GM21717 (cell line): ENCODE results near the gene FGD6.
"Not testable (repeated sequence)": the region's sequence is repeated elsewhere in the genome, so short reads cannot be mapped to it uniquely, and the experiment has no call there.

ENCODE experiments used
- ATAC-seq: cut with Tn5 transposase; IDR thresholded peaks from one replicate; pipeline ENCODE4 v1.9.1; 2021; ENCODE audit warnings: mild to moderate bottlenecking, moderate library complexity; ENCODE audit not compliant: unreplicated experiment

The FGD6 gene

DNA sequence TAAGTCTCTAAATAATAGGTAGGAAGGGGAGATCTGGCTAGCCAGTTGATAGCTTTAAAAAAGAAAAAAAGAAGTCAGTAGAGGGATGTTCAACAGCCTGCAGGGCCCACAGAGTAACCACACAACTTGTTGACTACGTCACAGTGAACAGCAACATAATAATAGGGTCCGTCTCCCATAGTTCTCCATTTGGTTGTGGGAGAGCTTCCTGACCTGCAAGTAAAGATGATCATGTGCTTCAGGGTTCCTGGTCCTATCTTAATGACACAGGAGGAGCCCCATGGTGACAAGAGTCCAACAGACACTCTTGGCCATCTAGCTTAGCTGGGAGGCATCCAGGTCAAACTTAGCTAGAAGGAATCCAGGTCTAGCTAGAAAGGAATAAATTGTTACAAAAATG, 36.2 kb downstream of the FGD6 start:
- no peak for ATAC-seq

DNA sequence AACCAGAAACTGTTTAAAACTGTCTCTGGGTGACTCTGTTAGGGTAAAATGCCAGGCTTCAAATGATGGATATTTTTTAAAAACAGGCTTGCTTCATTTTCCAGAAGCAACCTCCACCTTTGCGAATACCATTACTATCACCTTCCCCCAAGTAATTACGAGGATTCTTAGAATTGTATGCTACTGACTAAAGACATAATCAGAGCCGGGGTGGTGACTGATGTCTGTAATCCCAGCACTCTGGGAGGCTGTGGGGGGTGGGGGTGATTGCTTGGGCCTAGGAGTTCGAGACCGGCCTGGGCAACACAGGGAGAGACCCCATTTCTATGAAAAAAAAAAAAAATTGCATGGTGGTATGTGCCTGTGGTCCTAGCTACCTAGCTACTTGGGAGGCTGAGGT, 38.3 kb downstream of the FGD6 start:
- no peak for ATAC-seq

DNA sequence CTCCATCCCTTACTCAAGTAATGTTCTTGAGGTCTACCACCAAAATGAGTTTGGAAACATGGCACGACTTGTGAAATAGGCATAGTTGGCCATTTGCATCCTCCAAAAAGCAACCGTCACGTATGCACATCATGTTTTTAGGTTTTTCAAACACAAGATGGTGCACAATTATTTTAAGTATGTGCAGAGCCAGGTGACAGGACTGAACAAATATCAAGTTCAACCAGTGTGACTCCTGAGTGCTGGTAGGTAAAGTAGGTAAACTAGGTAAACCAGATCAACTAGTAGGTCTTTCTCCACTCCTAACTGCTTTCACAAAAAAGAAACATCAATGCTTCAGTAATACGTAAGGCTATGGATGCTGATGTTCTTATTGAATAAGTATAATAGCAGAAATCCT, 39.1 kb downstream of the FGD6 start:
- no peak for ATAC-seq

DNA sequence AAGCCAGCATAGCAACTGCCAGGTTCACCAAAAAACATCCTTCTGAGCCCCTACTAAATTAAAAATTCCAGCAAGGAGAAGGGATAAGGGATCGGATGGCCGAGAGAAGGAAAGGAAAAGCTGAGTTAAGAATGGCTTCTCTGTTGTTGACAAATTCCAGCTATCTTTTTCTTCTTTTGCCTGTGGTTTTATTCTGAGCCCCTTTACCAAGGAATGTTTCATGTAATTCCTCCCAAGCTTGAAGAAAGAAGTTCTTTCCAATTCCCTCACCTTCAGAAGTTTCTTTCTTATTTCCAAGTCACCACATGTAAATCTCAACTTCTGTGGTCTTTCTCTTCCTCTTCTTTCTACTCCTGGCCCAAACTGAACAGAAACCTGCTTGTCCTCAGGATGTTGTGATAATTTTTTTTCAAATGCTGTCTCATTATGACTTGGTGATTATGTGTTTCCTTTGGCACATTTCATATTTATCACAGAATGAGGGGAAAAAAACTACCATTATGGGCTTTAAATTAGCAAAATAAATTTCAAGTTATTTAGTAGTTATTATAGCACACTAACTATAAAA, 40.0 kb downstream of the FGD6 start:
- ATAC-seq = no peak

DNA sequence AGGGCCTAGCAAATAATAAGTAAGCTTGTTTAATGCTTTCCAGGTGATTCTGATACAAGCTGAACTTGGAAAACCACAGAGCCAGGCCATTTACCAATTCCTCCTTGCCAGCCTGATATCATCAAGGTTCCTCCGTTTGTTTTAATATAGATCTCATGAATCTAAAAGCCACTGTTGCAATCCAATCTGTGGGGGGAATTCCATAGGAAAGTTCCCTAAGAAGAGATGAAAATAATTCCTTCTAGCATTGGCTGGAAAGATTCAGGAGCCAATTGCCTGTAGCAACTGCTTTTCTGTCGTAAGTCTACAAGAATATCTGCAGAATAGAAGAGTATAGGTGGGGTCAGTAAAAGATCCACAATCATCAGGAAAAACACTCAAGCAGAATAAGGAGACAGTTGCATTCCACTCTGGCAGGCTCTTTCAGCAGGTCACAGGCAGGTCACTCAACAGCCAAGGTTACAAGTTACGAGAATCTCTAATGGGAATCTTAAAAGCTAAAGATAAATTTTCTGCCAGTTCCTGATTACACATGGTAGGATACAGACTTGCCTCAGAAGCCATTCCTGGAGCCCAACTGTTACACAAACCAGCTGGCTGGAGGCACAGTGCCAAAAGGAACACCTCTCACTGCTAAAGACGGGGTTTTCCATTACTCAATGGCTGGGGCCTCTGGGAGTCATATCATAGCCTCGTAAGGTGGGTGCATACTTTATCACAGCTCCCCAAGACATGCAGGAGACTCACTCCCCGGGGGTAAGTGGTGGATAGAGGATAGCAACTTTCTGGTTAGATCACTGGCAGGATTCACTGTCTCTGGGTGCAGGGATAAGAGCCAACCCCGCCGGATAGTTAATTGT, 43.6 kb downstream of the FGD6 start:
- no peak for ATAC-seq

DNA sequence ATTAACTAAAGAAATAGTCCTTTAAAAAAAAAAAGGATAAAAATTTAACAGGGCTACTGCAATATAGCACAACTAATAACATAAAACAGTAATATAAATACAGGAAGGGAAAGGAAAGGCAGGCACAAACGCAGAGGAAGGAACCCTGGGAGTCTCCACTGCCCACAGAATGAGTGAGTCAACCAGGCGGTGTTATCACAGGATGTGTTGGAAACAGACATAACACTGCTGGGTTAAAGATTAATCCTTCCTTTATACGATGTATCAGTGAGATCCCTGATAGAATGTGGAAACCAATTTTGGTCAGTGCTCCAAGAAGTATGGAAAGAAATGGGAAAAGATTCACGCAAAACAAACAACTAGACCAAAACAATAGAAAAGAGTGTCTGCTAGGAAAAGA, 47.9 kb downstream of the FGD6 start:
- ATAC-seq = no peak

DNA sequence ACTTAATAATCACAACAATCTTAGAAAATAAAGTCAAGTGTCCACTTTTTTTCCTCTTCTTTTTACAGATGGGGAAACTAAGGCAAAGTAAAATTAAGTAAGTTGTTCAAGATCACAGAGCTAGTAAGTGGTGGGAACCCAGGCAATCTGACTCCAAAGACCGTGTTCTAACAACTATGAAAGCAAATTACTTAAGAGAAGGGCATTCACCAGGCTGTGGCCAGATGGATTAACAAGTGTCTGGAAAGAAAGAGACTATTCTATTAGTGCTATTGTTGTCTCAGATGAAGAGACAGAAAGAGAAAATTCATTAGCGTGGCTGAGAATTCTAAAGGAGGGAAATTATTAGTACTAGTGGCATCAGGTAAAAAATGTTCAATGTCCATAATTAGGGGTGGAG, 48.5 kb downstream of the FGD6 start:
- ATAC-seq = no peak

DNA sequence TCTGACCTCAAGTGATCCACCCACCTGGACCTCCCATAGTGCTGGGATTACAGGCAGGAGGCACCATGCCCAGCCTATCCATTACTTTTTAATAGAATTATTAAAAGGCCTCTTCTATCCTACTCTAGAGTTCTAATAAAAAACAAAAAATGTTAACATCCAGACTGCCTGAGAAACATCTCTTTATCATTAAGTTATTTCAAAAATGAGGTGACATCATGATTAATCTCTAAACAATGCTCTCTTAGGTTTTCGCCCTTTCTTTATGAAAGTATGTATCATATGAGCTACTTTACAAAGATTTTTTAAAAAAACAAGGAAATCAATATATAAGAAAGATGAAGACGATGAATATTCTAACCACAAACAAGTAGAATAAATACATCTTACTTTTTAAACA, 52.6 kb downstream of the FGD6 start:
- ATAC-seq = no peak

DNA sequence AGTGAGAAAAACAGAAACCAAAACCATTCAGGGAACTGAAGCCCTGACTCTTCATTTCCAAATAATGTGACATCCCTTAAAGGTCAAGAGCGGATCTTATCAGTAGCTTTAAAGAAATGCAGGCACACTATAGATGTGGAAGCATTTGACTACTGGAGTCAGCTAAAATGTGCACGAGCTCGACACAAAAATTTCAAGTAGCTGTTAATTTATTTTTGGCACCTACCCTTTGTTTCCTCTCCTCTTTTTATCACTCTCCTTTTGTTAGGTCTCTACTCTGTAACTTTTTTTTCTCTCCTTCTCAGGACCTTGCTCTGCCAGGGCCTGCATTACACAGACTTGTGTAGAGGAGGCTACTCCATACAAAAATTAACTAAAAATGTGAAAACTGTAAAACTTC, 58.3 kb downstream of the FGD6 start:
- ATAC-seq = no peak

DNA sequence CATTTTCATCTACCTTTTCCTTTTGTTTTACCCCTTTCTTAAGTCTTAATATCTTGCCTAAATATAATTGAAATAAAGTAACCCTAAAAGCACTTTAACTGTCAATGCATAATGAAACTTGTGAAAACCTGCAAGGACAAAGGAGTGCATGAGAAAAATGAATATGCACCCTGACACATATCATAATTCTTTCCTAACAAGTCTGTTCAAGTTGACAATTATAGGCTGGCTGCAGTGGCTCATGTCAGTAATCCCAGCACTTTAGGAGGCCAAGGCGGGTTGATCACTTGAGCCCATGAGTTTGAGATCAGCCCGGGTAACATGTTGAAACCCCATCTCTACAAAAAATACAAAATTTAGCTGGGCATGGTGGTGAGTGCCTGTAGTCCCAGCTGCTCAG, 65.4 kb downstream of the FGD6 start:
- no peak for ATAC-seq

DNA sequence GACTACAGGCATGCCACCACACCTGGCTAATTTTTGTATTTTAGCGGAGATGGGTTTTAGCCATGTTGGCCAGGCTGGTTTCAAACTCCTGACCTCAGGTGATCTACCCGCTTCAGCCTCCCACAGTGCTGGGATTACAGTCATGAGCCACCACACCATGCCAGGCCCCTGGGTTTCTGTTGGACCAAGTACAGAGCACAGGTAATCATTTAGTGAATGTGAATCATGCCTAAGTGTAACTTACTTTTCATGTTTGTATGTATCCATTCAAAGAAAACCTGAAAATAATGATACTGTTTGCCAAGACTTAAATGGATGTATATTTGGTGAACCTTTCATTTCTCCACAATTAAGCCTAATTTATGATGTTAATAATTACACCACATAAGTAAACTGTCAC, 65.9 kb downstream of the FGD6 start:
- no peak for ATAC-seq

DNA sequence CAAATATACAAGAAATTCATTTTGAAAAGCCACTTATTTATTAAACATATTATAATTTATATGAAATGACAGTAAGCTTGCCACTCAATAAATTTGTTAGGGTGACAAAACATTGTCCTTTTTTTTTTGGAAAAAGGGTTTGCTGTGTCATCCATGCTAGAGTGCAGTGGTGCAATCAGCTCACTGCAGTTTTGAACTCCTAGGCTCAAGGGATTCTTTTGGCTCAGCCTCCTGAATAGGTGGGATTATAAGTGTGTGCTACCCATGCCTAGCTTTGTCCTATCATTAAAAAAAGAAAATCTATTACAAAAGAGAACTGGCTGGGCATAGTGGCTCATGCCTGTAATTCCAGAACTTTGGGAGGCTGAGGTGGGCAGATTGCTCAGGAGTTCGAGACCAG, 66.8 kb downstream of the FGD6 start:
- no peak for ATAC-seq

DNA sequence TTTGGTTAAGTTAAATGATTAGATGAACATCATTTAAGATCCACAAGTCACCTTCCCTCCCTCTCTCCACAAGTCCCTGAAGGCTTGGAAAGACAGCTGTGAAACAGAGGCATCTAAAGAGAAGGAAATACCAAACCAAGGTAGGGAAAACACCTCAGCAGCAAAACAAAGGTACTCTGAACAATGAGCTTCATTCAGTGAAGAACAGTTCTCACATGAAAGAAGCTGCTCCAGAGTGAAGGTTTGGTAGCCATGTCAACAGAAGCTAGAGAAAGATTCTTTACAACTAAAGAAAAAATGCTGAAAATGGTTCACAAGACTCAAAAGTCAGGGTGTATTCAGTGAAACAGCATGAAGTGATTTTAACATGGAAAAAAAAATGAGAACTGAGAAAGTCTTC, 69.4 kb downstream of the FGD6 start:
- no peak for ATAC-seq

DNA sequence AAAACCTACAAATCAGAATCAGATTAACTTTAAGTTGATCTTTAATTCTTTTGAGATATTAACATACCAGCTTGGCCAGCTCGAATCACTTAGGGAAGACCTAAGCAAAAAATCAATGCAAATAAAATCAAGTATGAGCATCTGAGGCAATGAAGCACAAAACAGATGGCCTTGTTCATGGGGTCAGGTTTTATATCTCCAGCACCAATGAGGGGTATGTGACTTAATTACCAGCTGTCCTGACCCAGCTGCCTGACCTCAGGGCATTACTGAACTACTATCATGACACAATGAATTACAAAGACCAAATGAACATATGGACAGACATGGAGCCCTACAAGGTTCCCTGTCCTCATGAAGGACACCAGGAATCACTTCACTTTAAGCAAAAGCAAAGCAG, 70.5 kb downstream of the FGD6 start:
- ATAC-seq = no peak

DNA sequence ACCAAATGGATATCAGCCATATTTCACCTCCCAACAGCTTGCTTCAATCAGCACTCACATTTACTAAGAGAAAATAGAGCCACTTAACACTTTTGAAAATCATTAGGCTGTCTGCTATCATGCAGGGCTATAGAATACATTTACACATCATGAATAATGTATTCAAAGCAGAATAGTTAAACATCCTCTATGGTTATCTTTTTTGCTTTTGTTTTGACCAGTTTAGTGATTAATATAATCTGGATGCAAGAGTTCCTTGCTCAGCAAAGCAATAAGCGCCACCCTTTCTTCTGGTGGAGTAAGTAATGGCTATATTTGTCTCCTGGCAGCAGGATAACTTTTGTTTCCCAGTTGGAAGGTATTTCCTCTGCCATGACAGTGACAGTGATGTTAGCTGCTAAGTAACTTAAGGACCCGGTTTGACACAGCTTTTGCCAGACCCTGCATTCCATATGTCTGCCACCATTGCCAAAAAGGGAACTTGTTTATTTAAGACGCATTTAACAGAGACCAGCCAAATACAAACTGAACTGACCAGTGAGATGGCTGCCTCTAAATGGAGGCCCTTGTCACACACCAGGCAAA, 73.6 kb downstream of the FGD6 start:
- no peak for ATAC-seq

DNA sequence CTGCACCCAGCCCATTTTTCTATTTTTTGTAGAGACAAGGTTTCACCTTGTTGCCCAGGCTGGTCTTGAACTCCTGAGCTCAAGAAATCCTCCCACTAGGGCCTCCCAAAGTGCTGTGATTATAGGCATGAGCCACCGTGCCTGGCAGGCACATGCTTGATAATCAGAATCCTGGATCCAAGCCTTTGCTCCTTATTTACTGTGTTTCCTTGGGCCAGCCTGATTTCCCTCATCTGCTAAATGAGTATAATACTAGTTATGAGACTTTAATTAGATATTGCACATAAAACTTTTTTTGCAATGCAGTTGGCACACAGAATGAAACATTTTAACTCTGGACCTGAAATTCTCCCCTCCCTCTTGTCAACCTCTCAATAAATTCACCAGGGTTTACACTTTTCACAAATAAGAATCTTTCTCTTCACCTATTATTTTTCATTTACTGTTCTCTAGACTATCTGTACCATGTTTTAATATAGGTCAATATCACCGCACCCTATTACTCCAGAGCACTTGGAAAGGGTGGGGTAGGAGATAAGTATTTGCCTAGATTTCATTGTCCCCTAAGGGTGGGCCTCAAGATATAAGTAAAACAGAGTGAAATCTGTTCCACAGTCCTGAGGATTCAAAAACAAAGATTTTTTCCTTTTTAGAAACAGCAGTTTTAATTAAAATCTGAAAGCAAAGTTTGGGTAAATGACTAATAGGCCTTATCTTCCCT, 74.7 kb downstream of the FGD6 start:
- ATAC-seq = no peak

DNA sequence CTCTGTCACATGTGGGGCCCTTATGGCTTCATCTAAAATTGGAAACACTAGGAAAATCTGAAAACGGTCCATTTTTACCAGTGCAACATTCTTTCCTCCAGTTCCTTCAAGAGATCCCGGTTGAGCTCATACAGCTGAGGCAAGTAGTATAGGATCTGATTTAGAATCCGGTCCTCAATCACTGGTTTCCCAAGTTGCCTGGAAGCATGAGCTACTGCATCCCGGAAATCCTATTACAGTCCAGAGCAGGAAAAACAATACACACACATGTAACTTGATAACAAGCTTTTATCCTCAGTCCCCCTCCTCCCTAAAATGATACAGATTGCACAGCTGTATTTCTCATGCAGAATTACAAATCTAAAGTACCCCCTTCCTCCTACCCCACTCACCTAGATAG, 76.0 kb downstream of the FGD6 start:
- no peak for ATAC-seq

DNA sequence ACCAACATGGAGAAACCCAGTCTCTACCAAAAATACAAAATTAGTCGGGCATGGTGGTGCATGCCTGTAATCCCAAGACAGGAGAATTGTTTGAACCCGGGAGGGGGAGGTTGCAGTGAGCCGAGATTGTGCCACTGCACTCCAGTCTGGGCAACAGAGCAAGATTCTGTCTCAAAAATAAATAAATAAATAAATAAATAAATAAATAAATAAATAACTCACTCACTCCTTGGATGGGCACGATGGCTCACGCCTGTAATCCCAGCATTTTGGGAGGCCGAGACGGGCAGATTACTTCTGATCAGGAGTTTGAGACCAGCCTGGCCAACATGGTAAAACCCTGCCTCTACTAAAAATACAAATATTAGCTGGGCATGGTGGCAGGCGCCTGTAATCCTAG, 79.2 kb downstream of the FGD6 start:
- ATAC-seq = not testable (repeated sequence)

DNA sequence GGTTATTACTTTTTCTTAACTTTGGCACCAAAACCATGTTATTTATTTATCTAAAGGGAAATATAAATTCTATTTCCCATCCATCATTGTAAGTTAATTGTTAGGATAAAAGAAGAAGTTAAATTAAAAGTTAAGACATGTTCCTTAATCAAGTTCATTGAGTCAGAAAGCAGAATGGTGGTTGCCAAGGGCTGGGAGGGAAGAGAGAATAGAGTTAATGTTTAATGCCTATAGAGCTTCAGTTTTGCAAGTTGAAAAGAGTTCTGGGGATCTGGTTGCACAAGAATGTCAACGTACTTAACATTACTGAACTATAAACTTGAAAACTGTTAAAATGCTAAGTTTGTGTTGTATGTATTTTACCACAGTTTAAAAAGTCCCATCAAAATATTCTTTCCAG, 80.7 kb downstream of the FGD6 start:
- ATAC-seq = no peak

DNA sequence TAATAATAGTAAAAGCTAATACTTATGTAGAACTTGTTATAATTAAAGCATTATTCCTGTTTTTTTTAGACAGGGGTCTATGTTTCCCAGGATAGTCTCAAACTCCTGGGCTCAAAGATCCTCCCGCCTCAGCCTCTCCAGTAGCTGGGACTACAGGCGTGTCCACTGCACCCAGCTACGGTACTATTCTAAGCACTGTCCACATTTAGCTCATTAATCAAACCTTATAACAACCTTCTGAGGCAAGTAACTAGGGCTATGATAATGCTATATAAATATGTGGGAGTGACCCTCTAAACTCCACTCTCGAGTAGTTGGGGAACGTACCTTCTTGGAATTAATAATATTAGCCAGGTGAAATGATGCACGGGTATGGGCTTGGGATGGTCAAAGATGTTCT, 83.2 kb downstream of the FGD6 start:
- ATAC-seq = no peak

DNA sequence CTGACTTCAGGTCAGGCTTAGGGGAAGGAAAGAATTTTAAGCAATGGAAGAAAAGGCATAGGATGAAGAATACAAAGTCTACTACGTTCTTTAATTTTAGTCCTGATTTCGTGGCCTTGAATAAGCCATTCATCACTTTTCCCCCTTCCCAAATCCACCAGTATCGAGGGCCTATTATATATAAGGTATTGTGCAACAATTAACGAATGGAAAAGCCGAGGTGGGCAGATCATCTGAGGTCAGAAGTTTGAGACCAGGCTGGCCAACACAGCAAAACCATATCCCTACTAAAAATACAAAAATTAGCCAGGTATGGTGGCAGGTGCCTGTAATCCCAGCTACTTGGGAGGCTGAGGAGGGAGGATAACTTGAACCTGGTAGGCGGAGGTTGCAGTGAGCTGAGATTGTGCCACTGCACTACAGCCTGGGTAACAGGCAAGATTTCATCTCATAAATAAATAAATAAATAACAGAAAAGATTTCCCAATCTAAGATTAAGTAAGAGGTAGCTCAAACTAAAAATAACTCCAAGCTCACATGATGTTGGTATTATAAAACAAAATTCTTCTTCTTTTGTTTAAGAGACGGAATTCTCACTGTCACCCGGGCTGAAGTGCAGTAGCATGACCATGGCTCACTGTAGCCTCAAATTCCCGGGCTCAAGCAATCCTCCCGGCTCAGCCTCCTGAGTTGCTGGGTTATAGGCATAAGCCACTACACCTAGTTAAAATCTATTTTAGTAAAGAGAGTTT, 85.5 kb downstream of the FGD6 start:
- no peak for ATAC-seq
